GM23338 (cell line): ENCODE measurements around the gene GPR146. TPM values are rescaled to one million over a fixed set of nuclear protein-coding genes. Genes with fewer than 3 reads are reported as not detected.

Experiments
- ATAC-seq: fragments of 200-7000 bp; cut with Tn5 transposase; 3 replicates; pipeline ENCODE4 v1.9.1; 2020
- DNase-seq: peaks from one replicate; pipeline ENCODE4 v3.0.0-alpha.2; 2015; ENCODE audit warnings: low spot score
- H2AFZ ChIP-seq: fragments of 200-600 bp; sonication (generic); 2 replicates; pipeline ENCODE4 v1.8.0; 2016; ENCODE audit warnings: antibody characterized with exemption, mild to moderate bottlenecking, moderate library complexity
- H3F3A ChIP-seq: fragments of 200-600 bp; sonication (generic); replicated peaks from 2 replicates; pipeline ENCODE4 v1.8.0; 2017; ENCODE audit warnings: antibody characterized with exemption, mixed run types, low read depth
- H3K27ac ChIP-seq: fragments of 200-600 bp; sonication (generic); 2 replicates; pipeline ENCODE4 v1.6.1; 2016; ENCODE audit warnings: low read depth
- H3K27me3 ChIP-seq: fragments of 200-600 bp; sonication (generic); 2 replicates; pipeline ENCODE4 v1.8.0; 2016; ENCODE audit warnings: mild to moderate bottlenecking, mixed run types, moderate library complexity; ENCODE audit not compliant: insufficient read depth
- H3K36me3 ChIP-seq: fragments of 200-600 bp; sonication (generic); 2 replicates; pipeline ENCODE4 v1.8.0; 2016; ENCODE audit warnings: mild to moderate bottlenecking; ENCODE audit not compliant: insufficient read depth
- H3K4me1 ChIP-seq: fragments of 200-600 bp; sonication (generic); 2 replicates; pipeline ENCODE4 v1.8.0; 2016; ENCODE audit warnings: mild to moderate bottlenecking, moderate library complexity; ENCODE audit not compliant: insufficient read depth
- H3K4me2 ChIP-seq: fragments of 200-600 bp; sonication (generic); 2 replicates; pipeline ENCODE4 v1.7.1; 2017; ENCODE audit warnings: mixed run types
- H3K4me3 ChIP-seq: fragments of 200-600 bp; sonication (generic); 2 replicates; pipeline ENCODE4 v1.6.1; 2016; ENCODE audit warnings: mixed run types
- H3K79me2 ChIP-seq: fragments of 200-600 bp; sonication (generic); replicated peaks from 2 replicates; pipeline ENCODE4 v1.8.0; 2017; ENCODE audit warnings: mild to moderate bottlenecking; ENCODE audit not compliant: insufficient read depth
- H3K9me2 ChIP-seq: fragments of 200-600 bp; sonication (generic); 2 replicates; pipeline ENCODE4 v1.8.0; 2017; ENCODE audit not compliant: insufficient read depth
- H4K20me1 ChIP-seq: fragments of 200-600 bp; sonication (generic); replicated peaks from 2 replicates; pipeline ENCODE4 v1.8.0; 2017; ENCODE audit warnings: mild to moderate bottlenecking; ENCODE audit not compliant: insufficient read depth
- H3K27ac Mint-ChIP-seq: 2 replicates; pipeline ENCODE4 v1.8.0; 2020; ENCODE audit warnings: inconsistent platforms, mild to moderate bottlenecking, moderate library complexity, mixed read lengths
- H3K27me3 Mint-ChIP-seq: 3 replicates; pipeline ENCODE4 v1.8.0; 2022; ENCODE audit warnings: low read depth, mild to moderate bottlenecking, moderate library complexity, mixed read lengths, inconsistent platforms; ENCODE audit not compliant: insufficient read depth, poor library complexity
- H3K36me3 Mint-ChIP-seq: 3 replicates; pipeline ENCODE4 v1.8.0; 2021; ENCODE audit warnings: low read depth, mild to moderate bottlenecking, inconsistent platforms, moderate library complexity, mixed read lengths
- H3K4me1 Mint-ChIP-seq: 3 replicates; pipeline ENCODE4 v1.8.0; 2020; ENCODE audit warnings: mild to moderate bottlenecking, inconsistent platforms, mixed read lengths
- H3K4me3 Mint-ChIP-seq: 3 replicates; pipeline ENCODE4 v1.8.0; 2021; ENCODE audit warnings: moderate library complexity, mild to moderate bottlenecking, inconsistent platforms, mixed read lengths
- H3K9me3 Mint-ChIP-seq: 3 replicates; pipeline ENCODE4 v1.8.0; 2020; ENCODE audit warnings: moderate library complexity, mild to moderate bottlenecking, inconsistent platforms, mixed read lengths
- CREB1 ChIP-seq: fragments of 250-450 bp; sonication (Bioruptor Pico); IDR thresholded peaks from 2 replicates; pipeline ENCODE4 v1.5.0; 2020; ENCODE audit warnings: low read depth, mild to moderate bottlenecking, moderate library complexity
- ETS1 ChIP-seq: IDR thresholded peaks from 2 replicates; pipeline ENCODE4 v1.6.1; 2016; ENCODE audit warnings: antibody characterized with exemption
- EZH2 ChIP-seq: fragments of 200-600 bp; sonication (generic); IDR thresholded peaks from one replicate; pipeline ENCODE4 v1.8.0; 2017; ENCODE audit warnings: antibody characterized with exemption, mild to moderate bottlenecking, low read depth; ENCODE audit not compliant: unreplicated experiment
- EZH2phosphoT487 ChIP-seq: fragments of 200-600 bp; sonication (generic); IDR thresholded peaks from one replicate; pipeline ENCODE4 v1.8.1; 2018; ENCODE audit warnings: antibody characterized with exemption; ENCODE audit not compliant: unreplicated experiment
- NANOG ChIP-seq: IDR thresholded peaks from 2 replicates; pipeline ENCODE4 v1.6.1; 2016; ENCODE audit warnings: antibody characterized with exemption, borderline replicate concordance
- ZNF114 ChIP-seq: fragments of 250-450 bp; sonication (Bioruptor Pico); IDR thresholded peaks from 2 replicates; pipeline ENCODE4 v1.5.0; 2020; ENCODE audit warnings: mild to moderate bottlenecking, moderate library complexity
- ZNF331 ChIP-seq: fragments of 250-450 bp; sonication (Bioruptor Pico); IDR thresholded peaks from 2 replicates; pipeline ENCODE4 v1.5.0; 2020; ENCODE audit warnings: low read depth, mild to moderate bottlenecking, moderate library complexity
- ZNF462 ChIP-seq: fragments of 250-450 bp; sonication (Bioruptor Pico); IDR thresholded peaks from 2 replicates; pipeline ENCODE4 v1.5.0; 2020; ENCODE audit warnings: mild to moderate bottlenecking, moderate library complexity
- polyA plus RNA-seq: library from polyadenylated mRNA; unstranded; fragments of >200 nt; fragmentation: Nextera tagmentation; extraction: Ambion mirVana; gene quantifications from 2 replicates; pipeline ENCODE4 v1.2.1, GENCODE V29; 2016
- total RNA-seq: library from RNA; depleted of rRNA; stranded (reverse); fragments of >200 nt; shearing (Covaris generic); gene quantifications from 2 replicates; pipeline ENCODE4 v1.2.3, GENCODE V29; 2014
- TF ChIP-seq, protein P1 (sequence below), 2 experiments: fragments of 200-600 bp in 1 of 2; sonication (generic) in 1 of 2; conservative IDR thresholded peaks; 2 replicates each; pipeline versions ENCODE4 v1.5.1 to v1.6.1; 2016 to 2017; ENCODE audit warnings: antibody characterized with exemption in 2 of 2, low read depth in 2 of 2, mild to moderate bottlenecking in 2 of 2, moderate library complexity in 1 of 2

Gene GPR146
- total and polyA plus RNA-seq, 2 experiments from 2014 or later, result 0.28 to 0.37 TPM

DNA sequence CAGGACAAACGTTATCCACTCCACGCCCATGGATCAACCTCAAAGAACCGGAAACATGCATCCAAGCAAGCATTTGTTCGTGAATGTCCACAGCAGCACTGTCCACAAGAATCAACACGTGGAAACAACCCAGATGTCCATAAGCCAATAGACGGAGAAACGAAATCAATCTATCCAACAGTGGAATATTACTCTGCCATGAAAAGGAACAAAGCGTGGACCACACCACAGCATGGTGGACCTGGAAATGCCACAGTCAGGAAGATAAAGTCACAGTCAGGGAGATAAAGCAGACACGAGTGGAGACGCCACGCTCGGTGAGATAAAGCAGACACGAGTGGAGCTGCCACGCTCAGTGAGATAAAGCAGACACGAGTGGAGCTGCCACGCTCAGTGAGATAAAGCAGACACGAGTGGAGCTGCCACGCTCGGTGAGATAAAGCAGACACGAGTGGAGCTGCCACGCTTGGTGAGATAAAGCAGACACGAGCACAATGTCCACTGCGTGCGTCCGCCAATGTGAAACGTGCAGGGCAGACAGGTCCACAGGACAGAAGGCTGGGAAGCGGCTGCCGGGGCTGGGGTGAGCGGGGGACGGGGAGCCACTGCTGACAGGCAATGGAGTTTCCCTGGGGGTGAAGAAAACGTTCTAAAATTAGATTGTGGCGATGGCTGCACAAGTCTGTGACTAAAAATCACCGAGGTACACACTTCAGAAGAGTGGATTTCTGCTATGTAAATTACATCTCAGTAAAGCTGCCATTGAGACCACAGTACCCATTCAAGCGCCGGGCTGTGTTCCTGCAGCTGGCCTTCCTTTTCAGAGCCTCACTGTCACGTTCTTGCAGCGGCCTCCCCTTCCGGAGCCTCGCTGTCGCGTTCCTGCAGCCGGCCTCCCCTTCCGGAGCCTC lies 54.2 kb downstream of the GPR146 start (continued):
- no peak for TF ChIP-seq ZNF462 (CRISPR knock-in tag)
- no peak for TF ChIP-seq ZNF114 (CRISPR knock-in tag)
- TF ChIP-seq ZNF331, result no peak
- TF ChIP-seq, protein P1, sequence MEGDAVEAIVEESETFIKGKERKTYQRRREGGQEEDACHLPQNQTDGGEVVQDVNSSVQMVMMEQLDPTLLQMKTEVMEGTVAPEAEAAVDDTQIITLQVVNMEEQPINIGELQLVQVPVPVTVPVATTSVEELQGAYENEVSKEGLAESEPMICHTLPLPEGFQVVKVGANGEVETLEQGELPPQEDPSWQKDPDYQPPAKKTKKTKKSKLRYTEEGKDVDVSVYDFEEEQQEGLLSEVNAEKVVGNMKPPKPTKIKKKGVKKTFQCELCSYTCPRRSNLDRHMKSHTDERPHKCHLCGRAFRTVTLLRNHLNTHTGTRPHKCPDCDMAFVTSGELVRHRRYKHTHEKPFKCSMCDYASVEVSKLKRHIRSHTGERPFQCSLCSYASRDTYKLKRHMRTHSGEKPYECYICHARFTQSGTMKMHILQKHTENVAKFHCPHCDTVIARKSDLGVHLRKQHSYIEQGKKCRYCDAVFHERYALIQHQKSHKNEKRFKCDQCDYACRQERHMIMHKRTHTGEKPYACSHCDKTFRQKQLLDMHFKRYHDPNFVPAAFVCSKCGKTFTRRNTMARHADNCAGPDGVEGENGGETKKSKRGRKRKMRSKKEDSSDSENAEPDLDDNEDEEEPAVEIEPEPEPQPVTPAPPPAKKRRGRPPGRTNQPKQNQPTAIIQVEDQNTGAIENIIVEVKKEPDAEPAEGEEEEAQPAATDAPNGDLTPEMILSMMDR (conservative IDR thresholded peaks at IDR 0.05; ENCODE audit: low read depth in 2 of 2), result no peak

DNA sequence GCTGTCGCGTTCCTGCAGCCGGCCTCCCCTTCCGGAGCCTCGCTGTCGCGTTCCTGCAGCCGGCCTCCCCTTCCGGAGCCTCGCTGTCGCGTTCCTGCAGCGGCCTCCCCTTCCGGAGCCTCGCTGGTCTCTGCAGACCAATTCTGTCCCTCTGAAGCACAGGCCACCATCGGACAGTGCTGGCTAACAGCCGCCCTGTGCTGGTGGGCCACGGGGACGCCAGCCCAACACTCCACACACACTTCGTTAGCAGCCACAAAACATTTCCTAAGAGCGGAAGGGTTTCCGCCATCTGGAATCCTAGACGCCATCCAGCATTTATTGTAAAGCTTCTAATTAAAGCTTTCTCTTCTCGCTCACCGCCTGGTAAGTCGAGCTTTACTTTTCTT lies 54.8 kb downstream of the GPR146 start:
- no peaks in the 10 kb centered on the region for H3K4me1 ChIP-seq
- no peak overlapping the region for H3K4me2 ChIP-seq
- no peak for ATAC-seq
- H3K36me3 ChIP-seq, result no peaks in the 10 kb centered on the region
- H3K4me1 Mint-ChIP-seq, result no peaks in the 10 kb centered on the region
- H3K27ac Mint-ChIP-seq, result no peak overlapping the region
- no peak overlapping the region for H3K27ac ChIP-seq
- H3F3A ChIP-seq, result no peaks in the 10 kb centered on the region
- peaks cover 38% of the 10 kb centered on the region for H3K79me2 ChIP-seq
- H3K4me3 Mint-ChIP-seq, result no peak overlapping the region
- peaks cover 3% of the 10 kb centered on the region; the same call in 1 of the 3 replicates for H3K9me3 Mint-ChIP-seq
- no peaks in the 10 kb centered on the region; the same call in none of the 2 replicates for H4K20me1 ChIP-seq
- H3K27me3 ChIP-seq, result no peaks in the 10 kb centered on the region
- H2AFZ ChIP-seq, result no peak overlapping the region
- no peak for DNase-seq
- H3K9me2 ChIP-seq, result no peaks in the 10 kb centered on the region
- H3K27me3 Mint-ChIP-seq, result peaks cover 7% of the 10 kb centered on the region
- peaks cover 24% of the 10 kb centered on the region for H3K36me3 Mint-ChIP-seq
- no peak overlapping the region for H3K4me3 ChIP-seq
- no peak for TF ChIP-seq ZNF331
- no peak for TF ChIP-seq ETS1
- TF ChIP-seq EZH2phosphoT487, result no peak
- TF ChIP-seq CREB1 (CRISPR knock-in tag), result no peak
- no peak for TF ChIP-seq NANOG
- no peak for TF ChIP-seq ZNF114 (CRISPR knock-in tag)
- TF ChIP-seq EZH2, result no peak
